Lower leg skin (tissue), 3 donors: Measurements from ENCODE around the gene DLG5.

Source experiments
- CTCF ChIP-seq, 3 donors: fragments of 450-650 bp; IDR thresholded peaks; one replicate each; pipeline ENCODE4 v1.5.1; 2016; ENCODE audit warnings: antibody characterized with exemption in 3 of 3, mild to moderate bottlenecking in 3 of 3, moderate library complexity in 2 of 3
- POLR2A ChIP-seq, 2 donors: fragments of 450-650 bp; IDR thresholded peaks; one replicate each; pipeline ENCODE4 v1.6.1; 2016 to 2017; ENCODE audit warnings: antibody characterized with exemption in 2 of 2, mild to moderate bottlenecking in 1 of 2, moderate library complexity in 1 of 2

GRCh38 chr10:77940225-77940624 is 13.7 kb upstream of the DLG5 start:
- no peak for TF ChIP-seq CTCF (IDR thresholded peaks at IDR 0.05)
- TF ChIP-seq POLR2A (IDR thresholded peaks at IDR 0.05) = no peak
